ENCODE results near the gene SMIM41. TPM values are rescaled to one million over a fixed set of nuclear protein-coding genes. Genes with fewer than 3 reads are reported as not detected.
A peak's percentile ranks its signal among the peaks of the same experiment; 100 is the strongest.

Gene SMIM41
- polyA plus RNA-seq, result 1 to 10 TPM in 1 of 4 donors, under 1 TPM in 2, not detected in 1; 0.46 to 1.6 (median 0.80) TPM
- long read RNA-seq, donor 1, partial matches to known transcripts, result 0 of 3 reads
- long read RNA-seq, donor 1, other reads (novel, unspliced or antisense), result 0 of 3 reads
- long read RNA-seq, donor 2, result 0 reads
- long read RNA-seq, donor 3, result 0 reads
- long read RNA-seq, donor 4, result 0 reads
- long read RNA-seq, donor 5, result 0 reads
- long read RNA-seq, donor 6, result 0 reads
- long read RNA-seq, donor 7, result 0 reads
- long read RNA-seq, donor 8, result 0 reads
- long read RNA-seq, donor 9, result 0 reads
- long read RNA-seq, donor 10, partial matches to known transcripts, result 0 of 1 reads
- long read RNA-seq, donor 10, other reads (novel, unspliced or antisense), result 0 of 1 reads

DNA sequence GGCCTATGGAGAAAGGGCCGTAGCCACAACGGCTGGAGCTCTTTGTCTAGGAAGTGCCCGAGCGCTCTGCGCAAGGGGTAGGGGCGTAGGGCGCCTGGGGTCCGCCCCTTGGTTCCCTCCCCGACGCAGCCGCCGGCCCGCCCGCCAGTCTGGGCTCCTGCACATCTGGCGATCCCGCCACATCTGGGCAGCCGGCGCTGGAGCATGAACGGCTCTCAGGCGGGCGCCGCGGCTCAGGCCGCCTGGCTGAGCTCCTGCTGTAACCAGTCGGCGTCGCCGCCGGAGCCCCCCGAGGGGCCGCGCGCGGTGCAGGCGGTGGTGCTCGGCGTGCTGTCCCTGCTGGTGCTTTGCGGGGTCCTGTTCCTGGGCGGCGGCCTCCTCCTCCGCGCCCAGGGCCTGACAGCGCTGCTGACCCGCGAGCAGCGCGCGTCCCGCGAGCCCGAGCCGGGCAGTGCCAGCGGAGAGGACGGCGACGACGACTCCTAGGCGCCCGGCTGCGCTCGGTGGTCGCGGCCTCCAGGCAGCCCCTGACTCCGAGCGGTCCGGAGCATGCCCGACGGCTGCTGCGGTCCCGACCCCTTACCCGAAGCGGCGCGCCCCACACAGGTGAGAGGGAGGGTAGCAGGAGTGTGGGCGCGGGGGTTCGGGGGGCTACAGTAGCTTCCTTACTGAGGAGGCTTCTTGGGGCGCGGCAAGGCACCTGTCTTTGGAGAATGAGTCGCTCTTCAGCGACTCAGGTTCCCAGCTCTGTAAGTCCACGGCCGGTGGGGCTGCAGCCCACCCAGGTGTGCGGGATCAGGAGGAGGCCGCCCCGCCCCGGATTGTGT lies at the start of gene SMIM41:
TSS of gene SMIM41 (plus strand) at position 129 of the 827 bp plus-strand sequence. CDS start at position 205, 76 bp downstream.
- H3K27me3 ChIP-seq (ENCODE audit: control insufficient read depth in 3 of 3, insufficient read depth in 3 of 3, low read length in 3 of 3), result no peaks in the 10 kb centered on the region
- DNase-seq (no peak), FAIRE-seq (no peak)
- H3K4me3 ChIP-seq (ENCODE audit: low read depth in 1 of 3, low read length in 3 of 3), result no peak within 1 kb of the TSS
- peak within 1 kb of the TSS in 2 of 3 donors; percentile 42 to 83 for H3K27ac ChIP-seq (ENCODE audit: low read depth in 1 of 3, low read length in 2 of 3)
- peaks cover 2 to 47% (median 7%) of the 10 kb centered on the region in 3 donors for H3K36me3 ChIP-seq (ENCODE audit: control insufficient read depth in 3 of 3, insufficient read depth in 2 of 3, low read depth in 1 of 3, low read length in 3 of 3)
- peaks cover 0 to 25% (median 0%) of the 10 kb centered on the region in 3 donors for H3K4me1 ChIP-seq (ENCODE audit: control insufficient read depth in 3 of 3, insufficient read depth in 2 of 3, low read depth in 1 of 3, low read length in 2 of 3)
- WGBS, 3 donors, result 69 to 90% (median 84%) methylated on average over 67 to 87 of the region's 87 CpGs
- H3K9me3 ChIP-seq (ENCODE audit: control insufficient read depth in 2 of 2, insufficient read depth in 1 of 2, low read depth in 1 of 2, low read length in 1 of 2), result no peaks in the 10 kb centered on the region

GRCh38 chr12:52032446-52032803 lies 47.1 kb upstream of the SMIM41 start:
- 6 to 7% (median 6%) methylated on average over 5 of the region's 5 CpGs for WGBS, 3 donors
- DNase-seq (peak in 1 of 2 donors; percentile 69), FAIRE-seq (no peak)
- H3K4me1 ChIP-seq (ENCODE audit: control insufficient read depth in 3 of 3, insufficient read depth in 2 of 3, low read depth in 1 of 3, low read length in 2 of 3), result peaks cover 3 to 24% (median 7%) of the 10 kb centered on the region in 3 donors
- H3K4me3 ChIP-seq (ENCODE audit: low read depth in 1 of 3, low read length in 3 of 3), result peak overlapping the region in 1 of 3 donors; percentile 5
- H3K27ac ChIP-seq (ENCODE audit: low read depth in 1 of 3, low read length in 2 of 3), result peak overlapping the region in 2 of 3 donors; percentile 69 to 83
- H3K9me3 ChIP-seq (ENCODE audit: control insufficient read depth in 2 of 2, insufficient read depth in 1 of 2, low read depth in 1 of 2, low read length in 1 of 2), result no peaks in the 10 kb centered on the region
- H3K36me3 ChIP-seq (ENCODE audit: control insufficient read depth in 3 of 3, insufficient read depth in 2 of 3, low read depth in 1 of 3, low read length in 3 of 3), result no peaks in the 10 kb centered on the region
- peaks cover 0 to 35% (median 0%) of the 10 kb centered on the region in 3 donors for H3K27me3 ChIP-seq (ENCODE audit: control insufficient read depth in 3 of 3, insufficient read depth in 3 of 3, low read length in 3 of 3)

- DNase-seq (peak; percentile 98), FAIRE-seq (no peak)
- Histone ChIP-seq H3K4me3 (ENCODE audit: low read depth in 1 of 3, low read length in 3 of 3) (peak overlapping the region in 2 of 3 donors; percentile 23 to 43), H3K4me1 (ENCODE audit: control insufficient read depth in 3 of 3, insufficient read depth in 2 of 3, low read depth in 1 of 3, low read length in 2 of 3) (peaks cover 3 to 28% (median 7%) of the 10 kb centered on the region in 3 donors), H3K9me3 (ENCODE audit: control insufficient read depth in 2 of 2, insufficient read depth in 1 of 2, low read depth in 1 of 2, low read length in 1 of 2) (no peaks in the 10 kb centered on the region), H3K27me3 (ENCODE audit: control insufficient read depth in 3 of 3, insufficient read depth in 3 of 3, low read length in 3 of 3) (peaks cover 0 to 39% (median 0%) of the 10 kb centered on the region in 3 donors), H3K27ac (ENCODE audit: low read depth in 1 of 3, low read length in 2 of 3) (peak overlapping the region; percentile 12 to 94 (median 79)), H3K36me3 (ENCODE audit: control insufficient read depth in 3 of 3, insufficient read depth in 2 of 3, low read depth in 1 of 3, low read length in 3 of 3) (no peaks in the 10 kb centered on the region)
- WGBS, 3 donors, result 0 to 1% (median 0%) methylated on average over 36 to 48 of the region's 48 CpGs
Measured at GRCh38 chr12:52032804-52033445, 46.6 kb upstream of the SMIM41 start.

GRCh38 chr12:52033446-52034140 lies 45.9 kb upstream of the SMIM41 start:
- H3K4me1 ChIP-seq (ENCODE audit: control insufficient read depth in 3 of 3, insufficient read depth in 2 of 3, low read depth in 1 of 3, low read length in 2 of 3), result peaks cover 3 to 28% (median 7%) of the 10 kb centered on the region in 3 donors
- DNase-seq (no peak), FAIRE-seq (no peak)
- H3K27ac ChIP-seq (ENCODE audit: low read depth in 1 of 3, low read length in 2 of 3), result peak overlapping the region; percentile 12 to 94 (median 79)
- 49 to 63% (median 60%) methylated on average over 13 of the region's 13 CpGs for WGBS, 3 donors
- peak overlapping the region in 2 of 3 donors; percentile 23 to 43 for H3K4me3 ChIP-seq (ENCODE audit: low read depth in 1 of 3, low read length in 3 of 3)
- no peaks in the 10 kb centered on the region for H3K9me3 ChIP-seq (ENCODE audit: control insufficient read depth in 2 of 2, insufficient read depth in 1 of 2, low read depth in 1 of 2, low read length in 1 of 2)
- H3K36me3 ChIP-seq (ENCODE audit: control insufficient read depth in 3 of 3, insufficient read depth in 2 of 3, low read depth in 1 of 3, low read length in 3 of 3), result no peaks in the 10 kb centered on the region
- peaks cover 0 to 39% (median 0%) of the 10 kb centered on the region in 3 donors for H3K27me3 ChIP-seq (ENCODE audit: control insufficient read depth in 3 of 3, insufficient read depth in 3 of 3, low read length in 3 of 3)

DNA sequence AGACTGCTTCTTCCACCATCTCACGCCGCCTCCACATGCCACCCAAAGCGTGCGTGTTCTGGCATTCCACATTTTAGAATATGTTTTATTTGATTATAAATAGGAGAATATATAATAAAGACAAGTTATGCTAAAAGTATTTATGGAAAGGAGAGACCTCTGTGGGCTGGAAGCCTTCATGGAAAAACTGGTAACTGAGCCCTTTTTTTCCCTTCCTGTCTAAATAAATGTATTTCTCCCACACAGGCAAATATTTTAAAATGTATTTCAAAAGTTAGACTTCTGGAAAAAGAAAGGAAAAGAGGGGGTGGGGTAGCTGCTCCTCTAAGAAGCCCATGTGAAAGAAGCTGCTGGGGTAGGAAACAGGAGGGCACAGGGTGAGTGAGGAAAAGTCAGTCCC lies 44.3 kb upstream of the SMIM41 start:
- peaks cover 0 to 35% (median 0%) of the 10 kb centered on the region in 3 donors for H3K27me3 ChIP-seq (ENCODE audit: control insufficient read depth in 3 of 3, insufficient read depth in 3 of 3, low read length in 3 of 3)
- H3K4me3 ChIP-seq (ENCODE audit: low read depth in 1 of 3, low read length in 3 of 3), result no peak overlapping the region
- WGBS, 3 donors, result 95 to 98% (median 96%) methylated on average over 4 of the region's 4 CpGs
- DNase-seq, result no peak
- FAIRE-seq, result no peak
- no peaks in the 10 kb centered on the region for H3K36me3 ChIP-seq (ENCODE audit: control insufficient read depth in 3 of 3, insufficient read depth in 2 of 3, low read depth in 1 of 3, low read length in 3 of 3)
- H3K9me3 ChIP-seq (ENCODE audit: control insufficient read depth in 2 of 2, insufficient read depth in 1 of 2, low read depth in 1 of 2, low read length in 1 of 2), result no peaks in the 10 kb centered on the region
- H3K27ac ChIP-seq (ENCODE audit: low read depth in 1 of 3, low read length in 2 of 3), result peak overlapping the region in 1 of 3 donors; percentile 25
- peaks cover 3 to 32% (median 8%) of the 10 kb centered on the region in 3 donors for H3K4me1 ChIP-seq (ENCODE audit: control insufficient read depth in 3 of 3, insufficient read depth in 2 of 3, low read depth in 1 of 3, low read length in 2 of 3)

DNA sequence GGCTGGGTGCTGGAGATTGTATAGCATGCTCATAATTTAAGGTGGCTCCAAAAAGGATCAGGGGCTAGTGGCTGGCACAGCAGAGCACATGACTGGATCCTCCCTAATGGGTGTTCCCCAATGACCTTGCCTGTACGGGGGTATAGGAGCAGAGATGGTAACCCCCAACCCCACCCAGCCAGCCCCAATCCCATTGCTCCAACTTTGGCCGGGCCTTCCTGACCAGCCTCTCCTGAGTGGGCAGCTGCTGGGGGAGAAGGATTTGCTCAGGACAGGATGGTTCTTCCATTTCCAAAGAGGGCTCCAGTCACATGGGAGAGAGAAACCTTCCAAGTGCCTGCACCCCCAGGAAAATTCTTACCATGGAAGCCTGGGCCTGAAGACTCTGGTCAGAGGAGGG lies 43.6 kb upstream of the SMIM41 start:
- no peaks in the 10 kb centered on the region for H3K36me3 ChIP-seq (ENCODE audit: control insufficient read depth in 3 of 3, insufficient read depth in 2 of 3, low read depth in 1 of 3, low read length in 3 of 3)
- FAIRE-seq (no peak), DNase-seq (no peak)
- peaks cover 3 to 34% (median 13%) of the 10 kb centered on the region in 3 donors for H3K4me1 ChIP-seq (ENCODE audit: control insufficient read depth in 3 of 3, insufficient read depth in 2 of 3, low read depth in 1 of 3, low read length in 2 of 3)
- WGBS, 3 donors, result 76 to 81% (median 78%) methylated on average over 2 of the region's 2 CpGs
- no peak overlapping the region for H3K4me3 ChIP-seq (ENCODE audit: low read depth in 1 of 3, low read length in 3 of 3)
- H3K9me3 ChIP-seq (ENCODE audit: control insufficient read depth in 2 of 2, insufficient read depth in 1 of 2, low read depth in 1 of 2, low read length in 1 of 2), result no peaks in the 10 kb centered on the region
- peak overlapping the region in 1 of 3 donors; percentile 84 for H3K27ac ChIP-seq (ENCODE audit: low read depth in 1 of 3, low read length in 2 of 3)
- H3K27me3 ChIP-seq (ENCODE audit: control insufficient read depth in 3 of 3, insufficient read depth in 3 of 3, low read length in 3 of 3), result peaks cover 0 to 35% (median 0%) of the 10 kb centered on the region in 3 donors

DNA sequence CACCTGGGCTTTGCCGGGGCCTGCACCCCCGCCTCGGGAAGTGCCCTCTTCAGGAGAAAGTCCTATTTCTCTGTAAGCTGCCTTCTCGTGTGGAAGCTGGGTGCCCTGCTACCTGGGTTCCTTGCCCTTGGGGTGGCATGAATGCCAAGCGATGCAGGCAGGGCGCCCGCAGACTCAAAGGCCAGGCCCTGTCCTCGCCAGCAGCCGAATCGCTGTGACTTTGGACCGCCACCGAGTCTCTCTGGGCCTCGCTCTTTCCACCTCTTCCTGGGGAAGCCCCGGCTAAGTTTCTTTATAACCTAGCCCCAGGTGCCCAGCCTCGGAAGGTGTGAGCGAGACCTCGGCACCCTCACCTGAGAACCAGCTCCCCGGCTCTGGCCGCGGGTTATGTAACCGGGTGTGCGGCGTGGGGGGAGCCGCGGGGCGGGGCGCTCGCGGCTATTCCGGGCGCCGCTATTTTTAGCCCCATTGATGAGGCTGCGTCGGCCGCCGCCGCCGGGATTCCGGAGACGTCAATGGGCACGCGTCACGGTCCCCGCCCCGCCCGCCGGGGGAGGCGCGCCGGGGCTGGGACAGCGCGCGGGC lies 42.8 kb upstream of the SMIM41 start:
- H3K27me3 ChIP-seq (ENCODE audit: control insufficient read depth in 3 of 3, insufficient read depth in 3 of 3, low read length in 3 of 3), result peaks cover 0 to 35% (median 0%) of the 10 kb centered on the region in 3 donors
- H3K9me3 ChIP-seq (ENCODE audit: control insufficient read depth in 2 of 2, insufficient read depth in 1 of 2, low read depth in 1 of 2, low read length in 1 of 2), result no peaks in the 10 kb centered on the region
- DNase-seq (peak; percentile 79 to 93), FAIRE-seq (no peak)
- 3 to 7% (median 4%) methylated on average over 46 to 53 of the region's 53 CpGs for WGBS, 3 donors
- peaks cover 3 to 38% (median 13%) of the 10 kb centered on the region in 3 donors for H3K4me1 ChIP-seq (ENCODE audit: control insufficient read depth in 3 of 3, insufficient read depth in 2 of 3, low read depth in 1 of 3, low read length in 2 of 3)
- peak overlapping the region; percentile 15 to 84 (median 68) for H3K27ac ChIP-seq (ENCODE audit: low read depth in 1 of 3, low read length in 2 of 3)
- no peaks in the 10 kb centered on the region for H3K36me3 ChIP-seq (ENCODE audit: control insufficient read depth in 3 of 3, insufficient read depth in 2 of 3, low read depth in 1 of 3, low read length in 3 of 3)
- peak overlapping the region; percentile 41 to 65 (median 56) for H3K4me3 ChIP-seq (ENCODE audit: low read depth in 1 of 3, low read length in 3 of 3)
